ENCODE results near the gene PTP4A2.
"Not testable (repeated sequence)": the region's sequence is repeated elsewhere in the genome, so short reads cannot be mapped to it uniquely, and the experiment has no call there.

PTP4A2 gene

GRCh38 chr1:31943546-31944184 lies 5.5 kb upstream of the PTP4A2 start:
- TF ChIP-seq CTCF (IDR thresholded peaks at IDR 0.05; ENCODE audit: insufficient read depth, low read length, poor library complexity, severe bottlenecking) = no peak
- Histone ChIP-seq H3K27me3 (replicated peaks; ENCODE audit: control insufficient read depth, insufficient read depth, low read length) (no peaks in the 10 kb centered on the region), H3K36me3 (ENCODE audit: control insufficient read depth, insufficient read depth, low read length) (no peaks in the 10 kb centered on the region), H3K4me3 (replicated peaks; ENCODE audit: low read depth, low read length) (peak overlapping the region; percentile 64)
- DNase-seq (ENCODE audit: extremely low read depth, insufficient read length) = peak; percentile 45

GRCh38 chr1:31942061-31942460 lies 3.9 kb upstream of the PTP4A2 start:
- DNase-seq (ENCODE audit: extremely low read depth, insufficient read length); H3K4me3 ChIP-seq (replicated peaks; ENCODE audit: low read depth, low read length); H3K36me3 ChIP-seq (ENCODE audit: control insufficient read depth, insufficient read depth, low read length); H3K27me3 ChIP-seq (replicated peaks; ENCODE audit: control insufficient read depth, insufficient read depth, low read length): not testable (repeated sequence)

- peak; percentile 77 for TF ChIP-seq CTCF (IDR thresholded peaks at IDR 0.05; ENCODE audit: insufficient read depth, low read length, poor library complexity, severe bottlenecking)
- Histone ChIP-seq H3K36me3 (ENCODE audit: control insufficient read depth, insufficient read depth, low read length) (no peaks in the 10 kb centered on the region), H3K4me3 (replicated peaks; ENCODE audit: low read depth, low read length) (no peak overlapping the region), H3K27me3 (replicated peaks; ENCODE audit: control insufficient read depth, insufficient read depth, low read length) (no peaks in the 10 kb centered on the region)
- DNase-seq (ENCODE audit: extremely low read depth, insufficient read length) = peak; percentile 83
Observed at GRCh38 chr1:31939484-31940329, 1.5 kb upstream of the PTP4A2 start.

- H3K27me3 ChIP-seq (replicated peaks; ENCODE audit: control insufficient read depth, insufficient read depth, low read length) = no peaks in the 10 kb centered on the region
- no peaks in the 10 kb centered on the region for H3K36me3 ChIP-seq (ENCODE audit: control insufficient read depth, insufficient read depth, low read length)
- peak overlapping the region; percentile 77 for H3K4me3 ChIP-seq (replicated peaks; ENCODE audit: low read depth, low read length)
- TF ChIP-seq CTCF (IDR thresholded peaks at IDR 0.05; ENCODE audit: insufficient read depth, low read length, poor library complexity, severe bottlenecking) = no peak
- DNase-seq (ENCODE audit: extremely low read depth, insufficient read length) = peak; percentile 79
Observed at GRCh38 chr1:31937300-31938183, 626 bp downstream of the PTP4A2 start.

GRCh38 chr1:31936981-31937299 lies 1.2 kb downstream of the PTP4A2 start:
- Histone ChIP-seq H3K4me3 (replicated peaks; ENCODE audit: low read depth, low read length) (peak overlapping the region; percentile 77), H3K27me3 (replicated peaks; ENCODE audit: control insufficient read depth, insufficient read depth, low read length) (no peaks in the 10 kb centered on the region), H3K36me3 (ENCODE audit: control insufficient read depth, insufficient read depth, low read length) (no peaks in the 10 kb centered on the region)
- no peak for DNase-seq (ENCODE audit: extremely low read depth, insufficient read length)
- TF ChIP-seq CTCF (IDR thresholded peaks at IDR 0.05; ENCODE audit: insufficient read depth, low read length, poor library complexity, severe bottlenecking) = no peak

Data from GM06990 (cell line).